NCI-H1436 treated with DMSO at 0.1 percent for 48 hours (cell line): ENCODE data around the gene SPATA2.
"Not testable (repeated sequence)": the region's sequence is repeated elsewhere in the genome, so short reads cannot be mapped to it uniquely, and the experiment has no call there.

Experiments used
- DNase-seq: peaks from one replicate; lab custom pipeline; 2025; lab: John Stamatoyannopoulos, UW

Gene SPATA2

GRCh38 chr20:49915380-49916145 is at the start of gene SPATA2:
TSS of gene SPATA2 (minus strand) at chr20:49915529. CDS start at chr20:49908490, 7,039 bp downstream.
- DNase-seq: no peak

- no peak for DNase-seq
Measured at GRCh38 chr20:49961413-49961812, 46.1 kb upstream of the SPATA2 start.

DNA sequence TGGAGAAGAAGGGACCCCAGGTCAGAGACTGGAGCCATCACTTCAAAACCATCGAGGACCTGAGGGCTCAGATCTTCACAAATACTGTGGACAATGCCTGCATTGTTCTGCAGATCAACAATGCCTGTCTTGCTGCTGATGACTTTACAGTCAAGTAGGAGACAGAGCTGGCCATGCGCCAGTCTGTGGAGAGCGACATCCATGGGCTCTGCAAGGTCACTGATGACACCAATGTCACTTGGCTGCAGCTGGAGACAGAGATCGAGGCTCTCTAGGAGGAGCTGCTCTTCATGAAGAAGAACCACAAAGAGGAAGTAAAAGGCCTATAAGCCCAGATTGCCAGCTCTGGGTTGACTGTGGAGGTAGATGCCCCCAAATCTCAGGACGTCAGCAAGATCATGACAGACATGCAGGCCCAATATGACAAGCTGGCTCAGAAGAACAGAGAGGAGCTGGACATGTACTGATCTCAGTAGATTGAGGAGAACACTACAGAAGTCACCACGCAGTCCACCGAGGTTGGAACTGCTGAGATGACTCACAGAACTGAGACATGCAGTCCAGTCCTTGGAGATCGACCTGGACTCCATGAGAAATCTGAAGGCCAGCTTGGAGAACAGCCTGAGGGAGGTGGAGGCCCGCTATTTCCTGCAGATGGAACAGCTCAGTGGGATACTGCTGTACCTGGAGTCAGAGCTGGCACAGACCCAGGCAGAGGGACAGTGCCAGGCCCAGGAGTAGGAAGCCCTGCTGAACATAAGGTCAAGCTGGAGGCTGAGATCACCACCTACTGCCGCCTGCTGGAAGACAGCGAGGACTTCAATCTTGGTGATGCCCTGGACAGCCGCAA is 42.0 kb upstream of the SPATA2 start:
- not testable (repeated sequence) for DNase-seq

- DNase-seq: no peak
Measured at GRCh38 chr20:49956689-49957088, 41.4 kb upstream of the SPATA2 start.

- not testable (repeated sequence) for DNase-seq
Measured at GRCh38 chr20:49955830-49956396, 40.6 kb upstream of the SPATA2 start.

DNA sequence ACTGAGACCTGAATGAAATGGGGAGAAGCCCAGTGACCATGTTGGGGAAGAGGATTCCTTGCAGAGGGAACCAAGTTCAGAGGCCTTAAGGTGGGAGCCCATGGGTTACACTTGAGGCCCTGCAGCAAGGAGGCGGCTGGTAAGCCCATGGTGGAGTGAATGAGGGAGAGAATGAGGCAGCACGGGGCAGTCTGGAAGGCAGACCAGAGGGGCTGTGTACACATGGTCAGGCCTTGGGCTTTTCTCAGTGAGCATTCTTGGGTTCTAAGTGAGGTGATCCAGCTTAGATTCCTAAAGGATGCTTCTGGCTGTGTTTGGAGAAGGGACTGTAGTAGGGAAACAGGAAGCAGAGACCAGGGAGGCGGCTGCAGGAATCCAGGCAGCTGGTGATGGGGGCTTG is 39.8 kb upstream of the SPATA2 start:
- no peak for DNase-seq

GRCh38 chr20:49951151-49951550 is 35.8 kb upstream of the SPATA2 start:
- no peak for DNase-seq

GRCh38 chr20:49948809-49949507 is 33.6 kb upstream of the SPATA2 start:
- no peak for DNase-seq

GRCh38 chr20:49948178-49948577 is 32.8 kb upstream of the SPATA2 start:
- DNase-seq: no peak

- no peak for DNase-seq
Measured at GRCh38 chr20:49945701-49946477, 30.6 kb upstream of the SPATA2 start.

GRCh38 chr20:49945306-49945700 is 30.0 kb upstream of the SPATA2 start:
- DNase-seq: no peak

DNA sequence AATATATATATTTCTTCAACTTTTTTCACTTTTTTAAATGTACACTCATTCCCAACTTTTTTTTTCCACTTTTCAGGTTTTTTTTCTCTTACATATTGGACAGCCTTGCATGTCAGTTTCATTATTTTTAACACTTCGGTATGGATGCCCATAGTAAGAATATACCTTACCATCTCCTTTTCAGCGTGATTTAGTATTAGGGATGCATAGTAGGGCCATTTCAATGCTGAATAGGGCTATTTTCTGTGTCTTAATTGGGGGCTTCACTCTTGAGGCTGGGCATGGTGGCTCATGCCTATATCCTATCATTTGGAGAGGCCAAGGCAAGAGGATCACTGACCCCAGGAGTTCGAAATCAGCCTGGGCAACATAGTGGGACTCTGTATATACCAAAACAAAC is 27.6 kb upstream of the SPATA2 start:
- DNase-seq: no peak

DNA sequence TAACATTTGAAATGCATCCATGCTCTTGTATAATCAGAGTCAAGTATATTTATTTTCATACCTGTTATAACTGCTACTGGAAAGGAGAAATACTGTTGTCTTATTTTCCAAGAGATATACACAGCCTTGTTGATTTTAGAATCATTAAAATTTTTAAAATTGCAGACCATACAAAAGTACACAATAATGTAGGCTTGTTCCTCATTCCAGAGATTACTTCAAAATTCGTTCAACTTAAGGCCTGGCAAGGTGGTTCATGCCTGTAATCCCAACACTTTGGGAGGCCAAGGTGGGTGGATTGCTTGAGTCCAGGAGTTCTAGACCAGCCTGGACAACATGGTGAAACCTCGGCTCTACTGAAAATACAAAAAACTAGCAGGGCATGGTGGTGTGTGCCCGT is 27.0 kb upstream of the SPATA2 start:
- no peak for DNase-seq

- no peak for DNase-seq
Measured at GRCh38 chr20:49941456-49941855, 26.1 kb upstream of the SPATA2 start.

GRCh38 chr20:49938173-49939163 is 23.1 kb upstream of the SPATA2 start:
- no peak for DNase-seq

DNA sequence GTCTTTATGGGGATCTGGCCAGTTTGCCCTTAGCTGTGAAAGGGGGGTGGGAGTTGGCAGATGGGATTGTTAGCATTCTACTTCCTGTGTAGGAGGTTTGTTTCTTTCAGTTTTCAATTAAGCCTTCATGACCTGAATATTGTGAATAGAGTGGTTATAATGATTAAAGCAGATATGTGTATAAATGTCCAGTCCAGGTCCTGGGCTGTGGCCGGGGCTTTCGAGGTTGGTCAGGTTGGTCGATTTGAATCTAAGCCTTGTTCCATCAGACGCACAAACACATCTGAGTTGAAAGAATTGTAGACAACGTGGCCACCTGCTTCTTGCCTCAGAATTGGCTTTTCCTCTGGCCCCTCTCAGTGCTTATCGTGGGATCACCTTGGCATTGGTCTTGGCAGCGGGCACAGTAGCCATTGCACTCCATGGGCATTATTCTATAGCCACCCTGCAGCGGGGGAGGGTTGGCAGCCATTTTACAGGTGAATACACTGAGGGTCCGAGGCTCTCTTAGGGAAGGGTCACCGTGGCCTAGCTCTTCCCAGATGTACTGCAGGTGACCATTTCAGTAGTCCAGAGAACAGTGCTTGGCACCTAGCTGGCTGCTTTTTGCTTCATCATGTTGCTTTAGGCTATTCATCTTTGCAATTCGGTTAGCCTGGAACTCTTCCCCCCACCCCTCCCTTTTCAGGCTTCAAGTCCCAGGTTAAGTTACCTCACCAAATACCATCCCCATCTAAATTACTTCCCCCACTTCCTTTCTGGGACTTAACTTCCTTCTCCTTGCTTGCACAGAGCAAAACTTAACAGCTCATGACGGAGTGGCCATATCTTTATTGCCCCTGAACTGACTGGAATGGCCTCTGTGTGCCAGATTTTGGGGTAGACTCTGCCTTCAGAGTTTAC is 21.9 kb upstream of the SPATA2 start:
- DNase-seq: no peak

- no peak for DNase-seq
Measured at GRCh38 chr20:49936153-49937026, 21.1 kb upstream of the SPATA2 start, which contains the start of gene RNF114. TSS of gene RNF114 (plus strand) at chr20:49936397. CDS start at chr20:49936413, 16 bp downstream.

DNA sequence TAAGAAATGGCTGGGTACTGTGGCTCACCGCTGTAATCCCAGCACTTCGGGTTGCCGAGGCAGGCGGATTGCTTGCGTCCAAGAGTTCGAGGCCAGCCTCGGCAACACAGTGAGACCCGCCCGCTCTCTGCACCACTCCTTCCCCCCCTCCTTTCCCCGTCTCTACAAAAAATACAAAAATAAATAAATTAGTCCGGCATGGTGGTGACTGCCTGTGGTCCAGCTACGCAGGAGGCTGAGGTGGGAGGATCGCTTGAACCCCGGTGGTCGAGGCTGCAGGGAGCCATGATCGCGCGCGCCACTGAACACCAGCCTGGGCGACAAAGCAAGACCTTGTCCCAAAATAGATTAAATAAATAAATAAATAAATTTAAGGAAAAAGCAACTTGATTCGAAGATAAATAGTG is 20.4 kb upstream of the SPATA2 start:
- DNase-seq: no peak
